Suprapubic skin (tissue), 4 donors: ENCODE results near the gene SORCS2.

Experiments
- CTCF ChIP-seq, 2 donors: fragments of 200-600 bp in 1 of 2; fragments of 450-650 bp in 1 of 2; sonication (generic) in 1 of 2; IDR thresholded peaks; one replicate each; pipeline ENCODE4 v1.5.1; 2016 to 2019; ENCODE audit warnings: antibody characterized with exemption in 2 of 2, mild to moderate bottlenecking in 1 of 2, moderate library complexity in 1 of 2
- EP300 ChIP-seq: sonication (generic); formaldehyde crosslinking; IDR thresholded peaks from one replicate; pipeline ENCODE4 v1.6.1; 2017; ENCODE audit warnings: antibody characterized with exemption
- POLR2A ChIP-seq, 2 donors: fragments of 450-650 bp; IDR thresholded peaks; one replicate each; pipeline ENCODE4 v1.6.1; 2017; ENCODE audit warnings: antibody characterized with exemption in 2 of 2, mild to moderate bottlenecking in 2 of 2, moderate library complexity in 2 of 2
- POLR2AphosphoS5 ChIP-seq, 3 donors: sonication (generic); formaldehyde crosslinking; IDR thresholded peaks; one replicate each; pipeline ENCODE4 v1.6.1; 2017; ENCODE audit warnings: antibody characterized with exemption in 3 of 3

DNA sequence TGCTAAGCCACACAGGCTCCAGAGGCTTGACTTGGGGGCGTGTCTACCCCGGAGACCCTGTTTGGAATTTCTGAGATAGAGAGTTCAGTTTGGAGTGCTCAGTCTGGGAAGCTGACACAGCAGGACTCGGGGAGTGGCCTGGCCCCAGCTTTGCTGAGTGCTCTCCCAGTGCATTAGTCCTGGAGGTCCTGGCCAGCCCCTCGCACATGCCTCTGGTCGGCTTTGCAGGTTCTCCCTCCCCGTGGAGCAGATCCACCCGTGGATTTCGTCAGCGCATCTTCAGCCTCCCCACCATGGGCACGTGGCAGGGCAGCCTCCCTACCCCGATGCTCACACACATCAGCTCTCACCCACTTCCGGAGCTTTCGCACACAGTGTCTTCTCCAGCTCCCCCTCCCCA, 177.2 kb downstream of the SORCS2 start:
- TF ChIP-seq CTCF (IDR thresholded peaks at IDR 0.05) (no peak), EP300 (no peak), POLR2A (IDR thresholded peaks at IDR 0.05) (no peak), POLR2AphosphoS5 (IDR thresholded peaks at IDR 0.05) (no peak)
